Keratinocyte (primary cell): ENCODE results near the gene PDZD2. TPM values are rescaled to one million over a fixed set of nuclear protein-coding genes. Genes with fewer than 3 reads are reported as not detected.

Experiments used
- DNase-seq: peaks from one replicate; pipeline ENCODE4 v3.0.0-alpha.2; 2011; ENCODE audit warnings: low read depth, missing footprints, low spot score
- FAIRE-seq: peaks from 2 replicates; lab custom pipeline; 2011; peaks lifted over from hg19 to GRCh38; lab: Jason Lieb, UNC
- H2AFZ ChIP-seq: 2 replicates; pipeline ENCODE4 v1.6.0; 2012; ENCODE audit warnings: low read length, control low read depth, inconsistent platforms; ENCODE audit not compliant: control insufficient read depth
- H3K27ac ChIP-seq: 2 replicates; pipeline ENCODE4 v1.5.1; 2011; ENCODE audit warnings: low read length; ENCODE audit not compliant: control insufficient read depth, insufficient read depth
- H3K27me3 ChIP-seq: 3 replicates; pipeline ENCODE4 v1.6.0; 2011; ENCODE audit warnings: low read length; ENCODE audit not compliant: control insufficient read depth, insufficient read depth; ENCODE audit errors: extremely low read depth
- H3K36me3 ChIP-seq, 2 experiments: 2 replicates in 1 of 2; 3 replicates in 1 of 2; pipeline ENCODE4 v1.5.1; 2011; ENCODE audit warnings: low read length in 2 of 2, mild to moderate bottlenecking in 1 of 2; ENCODE audit not compliant: control insufficient read depth in 2 of 2, insufficient read depth in 2 of 2; ENCODE audit errors: extremely low read depth in 1 of 2
- H3K4me1 ChIP-seq: 3 replicates; pipeline ENCODE4 v1.5.1; 2011; ENCODE audit warnings: low read length; ENCODE audit not compliant: control insufficient read depth, insufficient read depth; ENCODE audit errors: extremely low read depth
- H3K4me2 ChIP-seq: 3 replicates; pipeline ENCODE4 v1.6.0; 2011; ENCODE audit warnings: low read depth, low read length; ENCODE audit not compliant: control insufficient read depth, insufficient read depth; ENCODE audit errors: extremely low read depth
- H3K4me3 ChIP-seq, 3 experiments: fragments of 200-600 bp in 1 of 3; sonication (generic) in 1 of 3; 2 replicates in 2 of 3; 3 replicates in 1 of 3; pipeline ENCODE4 v1.5.1; 2011 to 2016; ENCODE audit warnings: low read length in 3 of 3, mild to moderate bottlenecking in 3 of 3, control low read depth in 2 of 3, inconsistent platforms in 1 of 3, low read depth in 1 of 3, mixed read lengths in 1 of 3, mixed run types in 1 of 3, moderate library complexity in 1 of 3; ENCODE audit not compliant: control insufficient read depth in 2 of 3, insufficient read depth in 2 of 3; ENCODE audit errors: extremely low read depth in 1 of 3
- H3K79me2 ChIP-seq: 2 replicates; pipeline ENCODE4 v1.6.0; 2012; ENCODE audit warnings: low read length; ENCODE audit not compliant: control insufficient read depth, insufficient read depth
- H3K9ac ChIP-seq: 3 replicates; pipeline ENCODE4 v1.6.0; 2011; ENCODE audit warnings: low read length; ENCODE audit not compliant: control insufficient read depth, insufficient read depth; ENCODE audit errors: extremely low read depth
- H3K9me1 ChIP-seq: 3 replicates; pipeline ENCODE4 v1.6.0; 2011; ENCODE audit warnings: low read length; ENCODE audit not compliant: control insufficient read depth, insufficient read depth; ENCODE audit errors: extremely low read depth
- H3K9me3 ChIP-seq: 2 replicates; pipeline ENCODE4 v1.5.1; 2012; ENCODE audit warnings: low read depth, low read length; ENCODE audit not compliant: control insufficient read depth
- H4K20me1 ChIP-seq: 3 replicates; pipeline ENCODE4 v1.6.0; 2011; ENCODE audit warnings: low read length; ENCODE audit not compliant: control insufficient read depth, insufficient read depth; ENCODE audit errors: extremely low read depth
- EZH2 ChIP-seq: IDR thresholded peaks from one replicate; pipeline ENCODE4 v1.6.1; 2012; ENCODE audit warnings: inconsistent platforms, mild to moderate bottlenecking, low read length, moderate library complexity
- dilution Hi-C: fragments of 300-500 bp; cut with MboI; formaldehyde crosslinking; loops from one replicate; pipeline ENCODE4 v1.7.0; 2020; ENCODE audit warnings: low sequenced_read_pairs; ENCODE audit not compliant: extremely low pct_ligation_motif_present
- polyA plus RNA-seq, 5 experiments: library from polyadenylated mRNA; depleted of rRNA in 3 of 5; stranded (reverse) in 3 of 5; stranded (forward) in 1 of 5; unstranded in 1 of 5; fragments of >200 nt; gene quantifications; 1 replicate in 1 of 5; 2 replicates in 3 of 5; 3 replicates in 1 of 5; pipeline versions ENCODE4 v1.2.1 to v1.2.3, GENCODE V29; 2011 to 2012; ENCODE audit warnings: missing spikeins in 2 of 5, low read depth in 1 of 5, low replicate concordance in 1 of 5
- TF ChIP-seq, protein P1 (sequence below), 3 experiments: IDR thresholded peaks in 1 of 3; conservative IDR thresholded peaks in 1 of 3; optimal IDR thresholded peaks in 1 of 3; 2 replicates in 2 of 3; 3 replicates in 1 of 3; pipeline versions ENCODE3 to v1.5.1; 2011; ENCODE audit warnings: low read length in 3 of 3, mild to moderate bottlenecking in 3 of 3, moderate library complexity in 2 of 3, control low read depth in 1 of 3, inconsistent platforms in 1 of 3; ENCODE audit not compliant: insufficient read depth in 2 of 3; ENCODE audit errors: extremely low read depth in 1 of 3

The PDZD2 gene
- polyA plus RNA-seq, 1 donor (not counting 4 experiments of a cell fraction or from before 2014, with no cell fraction given): 7.3 TPM

- no peak for FAIRE-seq
- no peak for DNase-seq
- dilution Hi-C loops: no loop called here
- Histone ChIP-seq H2AFZ (no peak overlapping the region), H3K9me1 (no peaks in the 10 kb centered on the region), H3K4me1 (no peaks in the 10 kb centered on the region), H3K9ac (no peak overlapping the region), H4K20me1 (peaks cover 6% of the 10 kb centered on the region), H3K27ac (no peak overlapping the region), H3K4me3 (no peak overlapping the region), H3K27me3 (no peaks in the 10 kb centered on the region), H3K9me3 (no peaks in the 10 kb centered on the region), H3K4me2 (no peak overlapping the region), H3K79me2 (peaks cover 68% of the 10 kb centered on the region), H3K36me3 (peaks cover 0 to 1% of the 10 kb centered on the region in 2 experiments)
- no peak for TF ChIP-seq EZH2
- TF ChIP-seq, protein P1, sequence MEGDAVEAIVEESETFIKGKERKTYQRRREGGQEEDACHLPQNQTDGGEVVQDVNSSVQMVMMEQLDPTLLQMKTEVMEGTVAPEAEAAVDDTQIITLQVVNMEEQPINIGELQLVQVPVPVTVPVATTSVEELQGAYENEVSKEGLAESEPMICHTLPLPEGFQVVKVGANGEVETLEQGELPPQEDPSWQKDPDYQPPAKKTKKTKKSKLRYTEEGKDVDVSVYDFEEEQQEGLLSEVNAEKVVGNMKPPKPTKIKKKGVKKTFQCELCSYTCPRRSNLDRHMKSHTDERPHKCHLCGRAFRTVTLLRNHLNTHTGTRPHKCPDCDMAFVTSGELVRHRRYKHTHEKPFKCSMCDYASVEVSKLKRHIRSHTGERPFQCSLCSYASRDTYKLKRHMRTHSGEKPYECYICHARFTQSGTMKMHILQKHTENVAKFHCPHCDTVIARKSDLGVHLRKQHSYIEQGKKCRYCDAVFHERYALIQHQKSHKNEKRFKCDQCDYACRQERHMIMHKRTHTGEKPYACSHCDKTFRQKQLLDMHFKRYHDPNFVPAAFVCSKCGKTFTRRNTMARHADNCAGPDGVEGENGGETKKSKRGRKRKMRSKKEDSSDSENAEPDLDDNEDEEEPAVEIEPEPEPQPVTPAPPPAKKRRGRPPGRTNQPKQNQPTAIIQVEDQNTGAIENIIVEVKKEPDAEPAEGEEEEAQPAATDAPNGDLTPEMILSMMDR (optimal IDR thresholded peaks at IDR 0.05 in 1 of 3, IDR thresholded peaks at IDR 0.05 in 1 of 3, conservative IDR thresholded peaks at IDR 0.05 in 1 of 3; ENCODE audit: extremely low read depth in 1 of 3, insufficient read depth in 2 of 3, low read length in 3 of 3): no peak
Measured at GRCh38 chr5:32143617-32144377, 504.9 kb downstream of the PDZD2 start.

GRCh38 chr5:32144378-32145207, 505.7 kb downstream of the PDZD2 start:
- no peak for DNase-seq
- peaks cover 0 to 1% of the 10 kb centered on the region in 2 experiments for H3K36me3 ChIP-seq
- peaks cover 70% of the 10 kb centered on the region for H3K79me2 ChIP-seq
- H3K27ac ChIP-seq: no peak overlapping the region
- TF ChIP-seq EZH2: no peak
- TF ChIP-seq, protein P1 (optimal IDR thresholded peaks at IDR 0.05 in 1 of 3, IDR thresholded peaks at IDR 0.05 in 1 of 3, conservative IDR thresholded peaks at IDR 0.05 in 1 of 3; ENCODE audit: extremely low read depth in 1 of 3, insufficient read depth in 2 of 3, low read length in 3 of 3): no peak
- no peak overlapping the region for H3K4me3 ChIP-seq
- no peaks in the 10 kb centered on the region for H3K9me1 ChIP-seq
- dilution Hi-C loops: no loop called here
- no peaks in the 10 kb centered on the region for H3K4me1 ChIP-seq
- peaks cover 9% of the 10 kb centered on the region for H4K20me1 ChIP-seq
- no peak overlapping the region for H2AFZ ChIP-seq
- H3K27me3 ChIP-seq: no peaks in the 10 kb centered on the region
- no peaks in the 10 kb centered on the region for H3K9me3 ChIP-seq
- no peak for FAIRE-seq
- no peak overlapping the region for H3K4me2 ChIP-seq
- H3K9ac ChIP-seq: no peak overlapping the region
